GM19043 (cell line): ENCODE measurements around the gene IFT57.
A peak's percentile ranks its signal among the peaks of the same experiment; 100 is the strongest.

Source experiments
- ATAC-seq: cut with Tn5 transposase; IDR thresholded peaks from one replicate; pipeline ENCODE4 v1.9.1; 2021; ENCODE audit warnings: low read depth; ENCODE audit not compliant: unreplicated experiment

The IFT57 gene

DNA sequence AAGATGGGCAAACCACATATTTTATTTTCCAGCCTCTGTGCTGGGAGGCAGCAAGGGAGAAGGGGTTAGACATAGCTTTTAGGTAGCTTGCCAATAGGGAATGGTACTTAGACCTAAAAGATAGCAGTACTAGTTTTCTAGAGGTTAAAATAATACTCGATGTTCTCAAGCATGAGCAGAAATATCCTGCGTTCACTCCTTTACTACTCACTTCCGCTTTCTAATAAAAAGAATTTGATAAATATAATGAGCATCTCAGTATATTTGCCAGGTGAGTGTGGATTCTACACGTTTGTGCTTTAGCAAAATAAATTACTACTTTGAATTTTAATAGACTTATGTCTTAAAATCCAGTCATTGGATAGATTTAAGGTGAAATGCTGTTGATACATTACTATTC lies 92.0 kb downstream of the IFT57 start:
- no peak for ATAC-seq

DNA sequence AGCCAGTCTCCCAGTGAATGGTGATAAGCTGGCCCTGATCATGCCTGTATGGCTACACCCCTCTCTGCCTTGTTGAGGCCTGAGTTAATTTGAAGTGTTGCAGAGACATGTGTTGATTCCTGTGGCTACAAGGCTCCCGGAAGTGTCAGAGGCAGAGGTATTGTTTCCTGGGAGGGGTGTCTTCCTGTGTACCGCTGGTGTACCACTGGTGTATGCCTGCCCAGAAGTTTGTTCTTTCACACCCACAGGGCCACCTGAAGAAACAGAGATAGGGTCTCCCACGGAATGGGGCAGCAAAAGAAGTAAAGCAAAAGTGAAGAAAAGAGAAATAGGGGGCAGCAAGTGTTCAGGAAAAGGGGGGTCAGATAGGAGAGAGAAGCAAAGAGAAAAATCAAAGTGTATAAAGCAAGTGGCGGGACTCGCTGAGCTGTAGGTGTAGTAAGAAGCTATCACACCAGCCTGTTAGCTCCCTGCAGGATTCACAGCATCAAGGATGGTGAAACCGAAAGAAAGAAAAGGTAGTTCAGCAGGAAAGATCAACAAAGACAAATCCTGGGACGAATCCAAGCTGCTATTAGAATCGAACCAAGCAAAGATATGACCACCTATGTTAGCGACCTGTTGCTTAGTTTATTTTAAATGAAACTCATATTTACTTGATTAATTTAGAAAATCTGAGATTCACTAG lies 94.8 kb downstream of the IFT57 start:
- ATAC-seq: no peak

DNA sequence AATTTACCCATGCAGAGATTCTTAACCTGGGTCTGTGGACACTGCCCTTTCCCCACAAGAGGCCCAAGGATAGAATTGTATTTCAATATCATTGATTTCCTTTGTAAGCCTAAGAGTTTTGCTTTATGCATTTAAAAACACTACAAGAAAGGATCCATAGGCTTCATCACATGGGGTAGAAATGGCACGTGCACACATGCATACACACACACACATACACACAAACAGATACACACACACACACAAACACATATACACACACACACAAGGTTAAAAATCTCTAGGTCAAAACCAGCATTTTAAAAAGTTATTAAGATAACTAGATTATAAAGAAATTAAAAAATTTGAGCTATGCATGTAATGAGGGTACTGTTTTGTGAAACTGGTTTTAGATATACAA lies 95.9 kb downstream of the IFT57 start:
- no peak for ATAC-seq

DNA sequence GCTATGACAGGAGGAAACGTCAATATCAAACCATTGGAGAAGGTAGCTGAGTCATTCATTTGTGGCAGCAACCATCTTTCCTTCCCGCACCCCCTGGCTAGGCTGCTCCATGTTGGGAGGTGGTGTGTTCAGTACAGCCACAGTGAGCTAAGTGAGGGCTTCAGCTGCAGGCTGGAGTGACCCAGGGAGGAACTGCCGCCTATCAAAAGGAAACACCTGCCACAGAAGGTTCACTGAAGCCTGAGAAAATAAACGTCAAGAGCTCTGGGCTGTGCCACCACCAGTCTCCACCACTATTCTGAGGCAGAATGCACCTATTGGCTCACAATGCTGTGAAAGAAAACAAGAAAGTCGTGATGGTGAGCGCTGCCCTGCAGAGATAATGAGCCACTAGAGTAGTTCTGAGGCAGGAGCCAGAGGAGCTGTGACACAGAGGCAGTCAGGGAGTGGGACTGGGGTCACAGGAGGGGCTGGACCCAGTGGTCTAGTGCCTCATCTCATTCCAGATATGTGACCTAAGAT lies 96.6 kb downstream of the IFT57 start:
- peak; percentile 45 for ATAC-seq

DNA sequence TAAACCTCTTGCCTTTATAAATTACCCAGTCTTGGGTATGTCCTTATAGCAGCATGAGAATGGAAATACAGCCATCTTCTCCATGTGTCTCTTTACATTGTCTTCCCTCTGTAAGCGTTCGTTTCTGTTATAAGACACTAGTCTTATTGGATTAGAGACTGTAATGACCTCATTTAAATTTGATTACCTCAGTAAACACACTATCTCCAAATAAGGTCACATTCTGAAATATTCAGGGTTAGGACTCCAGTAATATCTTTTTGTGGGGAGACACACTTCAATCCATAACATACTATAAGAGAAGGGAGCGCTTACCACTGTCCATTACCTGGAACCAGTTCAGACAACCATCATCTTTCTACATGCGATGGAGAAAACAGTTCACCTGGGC lies 97.1 kb downstream of the IFT57 start:
- ATAC-seq: no peak

DNA sequence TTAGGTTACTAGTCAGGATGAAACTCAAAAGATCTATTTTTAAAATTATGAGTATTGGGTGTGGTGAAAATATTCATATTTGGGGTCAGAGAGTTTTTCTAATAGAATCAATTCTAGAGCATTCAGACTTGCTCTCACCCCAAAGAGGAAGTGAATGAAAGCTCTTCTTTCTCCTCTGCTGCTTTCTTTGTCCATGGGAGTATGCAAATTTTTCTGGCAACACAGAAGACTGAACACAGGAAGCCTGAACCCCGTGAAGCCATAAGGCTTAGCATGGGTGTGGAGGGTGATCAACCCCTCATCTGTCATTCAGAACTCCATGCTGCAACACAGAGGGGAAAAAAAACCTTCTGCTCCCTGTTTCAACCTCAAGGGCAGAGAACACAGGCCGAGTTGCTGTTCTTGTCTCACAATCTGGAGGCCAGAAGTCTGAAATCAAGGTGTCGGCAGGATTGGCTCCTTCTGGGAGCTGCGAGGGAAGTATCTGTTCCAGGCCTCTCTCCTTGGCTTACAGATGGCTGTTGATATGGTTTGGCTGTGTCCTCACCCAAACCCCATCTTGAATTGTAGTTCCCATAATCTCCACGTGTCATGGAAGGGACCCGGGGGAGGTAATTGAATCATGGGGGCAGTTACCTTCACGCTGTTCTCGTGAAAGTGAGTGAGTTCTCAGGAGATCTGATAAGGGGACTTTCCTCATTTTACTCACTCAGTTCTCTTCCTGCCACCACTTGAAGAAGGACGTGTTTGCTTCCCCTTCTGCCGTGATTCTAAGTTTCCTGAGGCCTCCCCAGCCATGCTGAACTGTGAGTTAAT lies 97.7 kb downstream of the IFT57 start:
- peak; percentile 73 for ATAC-seq

DNA sequence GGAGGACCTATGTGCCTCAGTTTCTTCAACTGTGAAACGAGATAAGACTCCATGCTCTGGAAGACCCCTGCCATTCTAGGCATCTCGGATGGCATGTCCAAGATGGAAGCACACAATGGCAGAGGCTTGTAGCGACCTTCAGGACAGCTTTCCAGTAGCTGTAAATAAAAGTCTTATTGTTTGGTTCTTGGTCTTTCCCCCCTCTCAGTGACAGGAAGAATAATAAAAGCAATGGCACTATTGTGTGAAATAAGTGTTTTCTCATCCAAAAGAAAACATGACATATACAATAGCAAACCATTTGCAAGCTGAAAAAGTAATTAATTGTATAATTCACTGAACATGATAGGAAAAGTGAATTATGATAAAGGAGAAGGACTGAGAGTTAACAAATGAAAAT lies 98.9 kb downstream of the IFT57 start:
- ATAC-seq: no peak

DNA sequence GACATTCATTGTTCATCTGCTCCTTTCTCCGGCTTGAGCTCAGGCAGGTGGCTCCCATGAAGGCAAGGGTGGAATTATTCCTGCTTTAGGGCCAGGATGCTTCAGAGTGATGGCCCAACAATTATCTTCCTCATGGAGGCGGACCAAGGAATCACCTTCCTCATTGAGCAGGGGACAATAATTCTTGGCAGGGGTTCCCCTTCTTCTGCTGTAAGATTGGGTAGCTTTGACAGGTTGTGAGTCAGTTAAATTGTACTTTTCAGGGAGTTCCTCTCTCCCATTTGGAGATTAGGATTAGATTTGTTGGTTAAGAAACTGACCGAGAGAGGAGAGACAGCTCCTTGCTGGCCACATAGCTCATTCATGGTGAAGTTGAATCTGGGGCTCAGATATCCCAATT lies 99.9 kb downstream of the IFT57 start:
- ATAC-seq: no peak

DNA sequence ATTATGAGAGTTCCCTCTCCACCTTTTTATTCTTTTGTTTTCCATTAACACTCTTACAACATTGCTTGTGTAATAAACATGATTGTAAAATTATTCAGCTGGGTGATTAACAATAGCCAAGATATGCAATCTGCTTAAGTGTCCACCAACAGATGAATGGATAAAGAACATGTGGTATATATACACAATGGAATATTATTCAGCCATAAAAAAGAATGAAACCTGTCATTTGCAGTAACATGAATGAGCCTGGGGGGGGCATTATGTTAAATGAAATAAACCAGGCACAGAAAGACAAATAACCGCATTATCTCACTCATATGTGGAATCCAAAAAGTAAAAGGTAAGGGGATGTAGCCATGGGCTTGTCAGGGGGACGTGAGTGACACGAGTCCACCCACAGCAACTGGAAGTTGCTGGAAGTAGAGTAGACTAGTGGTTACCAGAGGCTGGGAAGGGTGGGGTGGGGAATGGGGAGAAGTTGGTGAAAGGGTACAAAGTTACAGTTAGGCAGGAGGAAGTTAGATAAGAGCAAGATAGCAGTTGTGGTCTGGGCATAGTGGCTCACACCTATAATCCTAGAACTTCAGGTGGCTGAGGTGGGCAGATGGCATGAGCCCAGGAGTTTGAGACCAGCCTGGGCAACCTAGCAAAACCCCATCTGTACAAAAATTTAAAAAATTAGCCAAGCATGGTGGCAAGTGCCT lies 102.7 kb downstream of the IFT57 start:
- ATAC-seq: no peak

DNA sequence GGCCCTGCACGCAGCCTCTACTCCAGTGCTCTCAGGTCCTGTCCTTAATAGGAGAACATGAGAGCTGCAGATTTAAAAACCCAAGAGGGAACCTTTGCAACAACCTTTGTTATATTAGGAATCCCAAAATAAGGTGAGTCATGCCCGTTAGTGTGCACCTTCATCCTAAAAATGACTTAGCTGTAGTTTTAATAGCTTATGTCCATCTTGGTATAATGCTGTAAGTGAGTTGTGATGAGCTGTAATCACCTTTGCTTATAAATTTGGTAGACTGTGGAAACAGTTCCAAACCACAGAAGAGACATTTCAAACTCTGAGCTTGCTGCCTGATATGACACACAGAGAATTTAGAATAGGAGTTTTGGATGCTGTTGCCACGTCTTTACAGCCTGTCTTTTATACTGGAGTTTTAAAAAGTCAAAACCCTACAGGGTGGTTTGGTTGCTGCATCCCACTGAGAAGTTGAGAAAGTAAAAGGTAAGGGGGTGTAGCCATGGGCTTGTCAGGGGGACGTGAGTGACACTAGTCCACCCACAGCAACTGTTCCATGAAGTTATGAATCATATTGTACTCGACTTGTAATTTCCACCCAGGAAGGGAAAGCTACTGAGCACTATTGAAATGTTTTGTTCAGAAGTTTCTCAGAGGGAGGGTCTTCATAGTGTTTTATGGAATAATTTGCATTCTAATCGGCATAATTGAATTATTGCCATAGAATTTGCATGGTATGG lies 104.0 kb downstream of the IFT57 start:
- ATAC-seq: no peak

DNA sequence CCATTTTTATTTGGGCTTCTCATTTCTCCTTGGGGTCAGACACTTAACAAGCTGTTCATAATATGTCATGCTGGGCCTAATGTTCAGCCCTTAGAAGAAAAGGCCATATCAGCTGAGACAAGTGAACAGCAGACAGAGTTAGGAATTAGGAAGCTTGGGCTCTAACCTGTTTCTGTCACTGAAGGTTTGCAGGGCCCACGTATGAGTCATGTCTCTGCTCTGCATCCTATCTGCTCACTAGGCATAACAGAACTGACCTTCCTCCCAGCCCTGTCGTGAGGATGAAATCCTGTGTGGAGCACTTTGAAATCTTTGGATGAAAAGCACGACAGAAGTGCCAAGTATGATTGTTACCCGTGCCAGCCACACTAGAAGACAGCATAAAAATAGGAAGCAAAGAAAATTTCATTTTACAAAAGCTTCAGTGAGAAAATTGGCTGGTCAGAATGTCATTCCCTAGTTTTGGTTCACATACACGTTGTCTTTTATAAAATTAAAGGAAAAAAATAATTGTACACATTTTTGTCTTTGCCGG lies 104.9 kb downstream of the IFT57 start:
- no peak for ATAC-seq

DNA sequence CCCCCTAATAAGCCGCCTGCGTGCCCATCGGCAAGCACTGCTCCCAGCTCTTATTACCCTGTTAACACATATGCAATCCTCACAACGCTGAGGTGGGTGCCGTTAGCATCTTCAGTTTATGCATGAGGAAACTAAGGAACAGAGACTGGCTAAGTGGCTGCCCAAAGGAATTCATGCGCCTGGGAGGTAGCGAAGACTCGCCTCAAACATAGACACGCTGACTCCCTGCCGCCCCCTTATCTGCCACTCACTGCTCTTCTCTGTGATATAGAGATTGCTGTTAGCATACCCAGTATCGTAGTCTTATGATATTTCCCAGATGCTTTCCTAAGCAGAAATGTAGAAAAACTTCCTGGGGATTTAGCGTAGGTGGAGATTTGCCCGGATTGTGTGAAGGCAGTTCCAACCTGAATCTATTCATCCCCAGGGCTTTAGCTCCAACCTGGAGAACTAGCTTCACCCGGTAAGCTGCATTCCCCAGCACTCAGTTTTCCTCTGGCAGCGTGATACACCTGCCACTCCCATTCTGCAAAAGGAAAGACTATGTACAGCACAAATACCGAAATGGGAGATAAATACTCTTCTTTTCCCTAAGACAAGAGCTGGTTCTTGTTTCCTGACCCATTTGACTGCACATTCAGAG lies 107.7 kb downstream of the IFT57 start:
- ATAC-seq: no peak

DNA sequence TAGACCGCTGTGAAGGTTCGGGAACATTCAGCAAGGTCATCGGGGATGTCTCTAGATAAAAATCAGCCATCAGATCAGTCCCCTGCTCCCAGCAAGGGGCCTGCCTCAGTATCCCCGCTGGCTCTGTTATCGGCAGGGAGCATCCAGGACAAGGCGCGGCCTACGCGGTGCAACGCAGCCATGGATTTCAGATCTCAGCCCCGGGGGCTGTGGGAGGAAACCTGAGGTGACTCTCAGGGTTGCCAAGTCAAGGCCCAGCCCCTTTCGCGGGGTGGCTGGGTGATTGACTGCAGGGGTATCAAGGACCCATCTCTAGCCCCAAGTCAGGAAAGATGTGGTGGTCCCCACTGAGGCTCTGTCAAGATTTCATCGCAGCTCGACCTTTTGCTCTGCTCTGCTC lies 108.2 kb downstream of the IFT57 start:
- ATAC-seq: no peak

DNA sequence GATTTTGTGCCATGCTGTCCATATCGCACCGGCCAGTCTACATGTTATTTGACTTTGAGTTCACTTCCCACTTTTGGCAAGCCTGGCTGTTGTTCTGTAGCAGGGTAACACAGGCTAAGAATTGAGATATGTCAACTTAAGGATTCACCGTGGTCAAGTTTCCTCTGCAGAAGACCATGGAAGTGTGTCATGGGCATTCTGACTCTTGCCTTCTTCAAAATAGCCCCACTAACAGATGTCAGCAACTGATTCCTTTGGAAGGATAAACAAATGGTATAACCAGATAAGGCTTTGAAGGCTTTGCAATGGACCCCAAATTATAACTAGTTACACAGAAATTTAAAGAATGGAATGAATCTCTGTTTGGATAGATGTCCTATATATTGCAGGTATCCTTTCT lies 111.3 kb downstream of the IFT57 start:
- ATAC-seq: no peak
